GM18909 (cell line): ENCODE data around the gene HBS1L.
A peak's percentile ranks its signal among the peaks of the same experiment; 100 is the strongest.

ENCODE experiments used
- ATAC-seq: cut with Tn5 transposase; IDR thresholded peaks from one replicate; pipeline ENCODE4 v1.9.1; 2021; ENCODE audit warnings: mild to moderate bottlenecking; ENCODE audit not compliant: unreplicated experiment, poor library complexity

HBS1L gene

DNA sequence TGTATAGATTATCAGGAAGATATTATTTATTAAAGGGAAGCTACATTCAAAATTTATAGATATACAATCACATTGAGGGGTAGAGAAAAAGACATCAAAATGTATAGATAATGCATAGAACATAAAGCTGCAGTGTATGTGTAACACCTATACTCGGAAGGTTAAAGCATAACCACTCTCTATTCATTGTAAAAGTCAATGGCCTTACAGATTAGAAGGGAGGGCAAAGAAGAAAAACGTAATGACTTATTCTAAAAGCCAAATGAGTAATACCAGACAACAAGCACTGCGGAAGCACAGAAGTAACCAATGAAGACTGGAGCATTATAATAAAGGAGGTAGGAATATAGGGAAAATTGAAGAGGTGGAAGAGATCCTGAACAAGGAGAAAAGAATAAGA lies 11.3 kb downstream of the HBS1L start:
- no peak for ATAC-seq

GRCh38 chr6:135038335-135038734 lies 16.3 kb downstream of the HBS1L start:
- no peak for ATAC-seq

DNA sequence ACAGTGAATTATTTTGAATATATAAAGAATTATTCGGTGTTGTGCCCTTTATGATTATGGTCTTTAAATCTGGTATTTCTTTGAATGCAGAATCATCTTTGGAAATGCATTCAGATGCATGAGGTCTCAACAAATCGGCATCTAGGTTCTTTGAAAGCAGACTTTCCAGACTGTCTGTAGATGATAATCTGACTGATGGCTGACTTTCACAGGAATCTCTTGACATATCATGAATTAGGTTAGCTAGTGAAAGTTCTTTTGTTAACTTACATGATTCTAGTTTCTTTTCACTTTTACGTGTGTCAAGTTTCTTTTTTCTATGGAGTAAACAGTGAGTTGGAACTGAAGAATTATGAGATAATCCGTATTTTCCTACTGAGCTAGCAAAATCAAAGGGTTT lies 17.1 kb downstream of the HBS1L start:
- ATAC-seq: no peak

- ATAC-seq: no peak
Observed at GRCh38 chr6:135036731-135037420, 17.7 kb downstream of the HBS1L start.

DNA sequence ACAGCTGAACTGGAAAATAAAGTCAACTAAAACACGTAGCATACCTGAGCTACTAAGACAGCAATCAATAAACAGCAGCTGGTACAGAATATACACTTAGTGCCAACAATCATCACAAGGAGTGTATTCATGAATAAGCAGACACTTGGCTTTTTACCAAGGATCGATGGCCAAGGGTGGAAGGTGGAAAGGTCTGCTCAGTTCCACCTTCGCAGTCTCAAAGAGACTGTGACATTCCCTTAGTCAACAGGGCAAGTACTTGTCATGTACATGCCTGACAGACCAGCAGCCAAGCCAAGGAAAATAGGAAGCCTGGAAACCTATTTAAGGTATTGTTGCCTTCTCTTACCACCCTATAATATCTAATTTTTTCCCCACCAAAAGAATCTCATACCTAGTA lies 21.4 kb downstream of the HBS1L start:
- no peak for ATAC-seq

DNA sequence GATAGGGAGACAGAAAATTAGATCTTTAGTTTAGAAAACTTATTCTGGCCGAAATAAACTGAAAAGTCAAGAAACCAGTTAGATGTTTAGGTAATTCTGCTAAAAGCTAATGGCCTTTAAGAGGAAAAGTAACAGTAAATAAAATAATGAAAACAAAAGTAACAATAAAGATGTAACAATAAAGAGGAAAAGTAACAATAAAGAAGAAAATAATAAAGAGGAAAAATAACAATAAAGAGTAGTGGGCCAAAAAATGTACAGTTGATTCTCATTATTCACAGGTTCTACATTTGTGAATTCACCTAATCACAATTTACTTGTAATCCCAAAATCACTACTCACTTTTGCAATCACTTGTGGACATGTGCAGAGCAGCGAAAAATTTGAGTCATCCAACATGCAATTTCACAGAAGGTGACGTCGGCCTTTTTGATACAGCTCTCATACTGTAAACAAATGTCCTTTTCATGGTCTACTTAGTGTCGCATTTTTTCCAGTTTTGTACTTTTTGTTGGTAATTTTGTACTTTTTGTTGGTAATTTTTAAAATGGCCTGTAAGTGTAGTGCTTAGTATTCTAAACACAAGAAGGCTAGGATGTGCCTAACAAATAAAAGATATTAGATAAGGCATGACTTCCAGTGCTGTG lies 24.0 kb downstream of the HBS1L start:
- no peak for ATAC-seq

DNA sequence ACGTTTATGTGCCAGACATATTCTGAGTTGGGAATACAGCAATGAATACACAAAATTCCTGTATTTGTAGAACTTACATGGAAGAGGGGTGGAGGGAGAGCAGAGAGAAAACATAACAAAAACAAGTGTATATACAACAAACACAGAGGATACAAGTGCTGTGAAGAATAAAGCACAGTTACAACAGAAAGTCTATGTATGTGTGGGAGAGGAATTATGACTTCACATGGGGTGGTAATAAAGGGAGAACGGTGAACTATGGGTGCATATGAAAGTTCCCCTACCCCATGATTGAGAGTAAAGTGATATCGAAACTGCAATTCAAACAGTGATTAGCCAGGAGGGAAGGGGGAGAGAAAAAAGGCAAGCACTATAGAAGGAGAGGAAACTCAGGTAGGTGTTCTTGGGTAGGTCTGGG lies 24.6 kb downstream of the HBS1L start:
- peak; percentile 96 for ATAC-seq

DNA sequence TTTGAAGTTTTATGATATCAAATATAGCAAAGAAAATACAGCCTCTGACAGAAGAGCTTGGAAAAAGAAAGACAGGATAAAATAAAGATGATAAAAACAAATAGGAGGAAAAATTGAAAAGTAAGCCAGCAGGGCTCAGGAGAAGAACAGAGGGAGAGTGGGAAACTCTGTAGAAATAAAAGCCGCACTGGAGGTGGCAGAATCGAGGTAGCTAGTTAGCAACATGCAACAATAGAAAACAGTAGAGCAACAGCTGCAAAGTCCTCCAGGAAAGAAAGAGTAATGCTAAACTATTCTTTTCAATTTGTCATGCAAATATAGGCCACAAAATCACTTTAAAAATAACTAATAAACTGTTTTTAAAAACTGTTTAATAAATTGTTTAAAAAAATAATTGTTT lies 28.8 kb downstream of the HBS1L start:
- no peak for ATAC-seq

GRCh38 chr6:135025175-135025574 lies 29.4 kb downstream of the HBS1L start:
- ATAC-seq: no peak

DNA sequence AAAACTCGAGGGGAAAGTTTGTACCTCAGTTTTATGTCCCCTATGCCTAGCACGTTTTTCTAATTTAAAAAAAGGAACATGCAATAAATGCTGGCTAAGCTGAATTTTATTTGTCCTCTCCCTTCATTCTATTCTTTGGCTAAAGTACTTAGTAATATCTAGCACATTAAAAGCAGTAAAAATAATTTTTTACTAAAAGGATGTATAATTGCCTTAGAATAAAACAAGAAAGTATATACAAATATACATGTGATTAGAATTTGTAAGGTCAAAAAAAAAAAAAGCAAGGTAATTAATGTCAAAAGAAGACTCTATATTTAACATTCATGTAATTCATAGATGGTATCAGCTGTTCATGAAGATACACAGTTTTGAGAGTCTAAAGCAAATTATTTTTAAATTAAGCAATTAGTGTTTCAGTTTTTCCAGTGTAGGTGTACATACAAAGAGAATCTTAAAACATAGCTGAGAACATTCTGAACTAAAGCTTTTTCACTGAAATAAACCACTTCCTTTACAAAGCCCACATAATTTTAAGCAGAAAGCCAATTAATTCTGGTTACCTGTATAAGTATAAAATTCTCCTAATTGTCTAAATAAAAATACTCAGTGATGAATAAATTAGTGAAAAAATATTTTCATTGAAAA lies 32.4 kb downstream of the HBS1L start:
- ATAC-seq: no peak

DNA sequence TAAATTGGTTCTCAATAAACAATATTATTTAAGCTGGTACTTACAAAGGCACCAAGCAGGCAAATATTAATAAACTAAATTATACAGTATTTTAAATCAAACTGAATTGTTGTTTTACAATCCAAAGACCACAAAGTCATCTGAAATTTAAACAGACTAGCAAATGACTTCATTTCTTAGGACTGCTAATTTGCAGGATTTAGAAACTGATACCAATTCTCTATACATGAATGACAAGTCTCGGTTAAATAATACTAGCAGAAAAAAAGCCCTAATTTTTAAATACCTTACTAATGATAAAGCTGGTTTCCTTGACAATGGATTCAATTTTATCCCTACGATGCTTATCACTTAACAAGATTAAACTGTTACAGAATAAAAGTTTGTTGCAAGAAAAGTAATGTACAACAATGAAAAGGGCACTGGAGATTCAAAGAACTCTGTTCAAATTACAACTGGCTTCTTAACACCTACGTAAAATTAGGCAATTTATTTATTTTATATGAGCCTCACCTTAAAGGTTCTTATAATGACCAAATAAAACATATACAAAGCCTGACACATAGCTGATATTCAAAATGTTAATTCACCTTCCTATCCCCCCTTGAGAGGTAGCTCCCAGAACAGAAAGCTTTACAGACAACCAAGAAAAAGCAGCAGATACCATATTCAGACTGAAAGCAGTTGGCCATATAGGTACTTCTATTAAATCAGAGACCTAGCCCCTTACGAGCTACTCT lies 33.1 kb downstream of the HBS1L start:
- peak; percentile 82 for ATAC-seq

DNA sequence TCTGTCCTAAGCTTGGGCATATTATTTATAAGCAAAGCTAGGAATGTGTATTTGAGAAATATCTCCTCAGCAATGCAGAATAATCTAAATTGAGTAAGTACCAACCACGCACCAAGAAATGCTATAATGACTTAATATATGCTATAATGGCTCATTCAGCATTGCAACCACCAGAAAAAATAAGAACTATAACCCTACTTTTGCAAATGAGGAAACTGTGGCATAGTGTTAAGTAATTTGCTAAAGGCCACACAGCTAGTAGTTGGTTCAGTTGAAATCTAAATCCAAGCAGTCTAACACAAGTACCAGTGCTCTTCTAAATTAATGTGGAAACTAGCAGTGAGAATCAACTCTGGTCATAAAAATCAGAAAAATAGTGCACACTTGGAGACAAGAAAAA lies 35.7 kb downstream of the HBS1L start:
- ATAC-seq: no peak

DNA sequence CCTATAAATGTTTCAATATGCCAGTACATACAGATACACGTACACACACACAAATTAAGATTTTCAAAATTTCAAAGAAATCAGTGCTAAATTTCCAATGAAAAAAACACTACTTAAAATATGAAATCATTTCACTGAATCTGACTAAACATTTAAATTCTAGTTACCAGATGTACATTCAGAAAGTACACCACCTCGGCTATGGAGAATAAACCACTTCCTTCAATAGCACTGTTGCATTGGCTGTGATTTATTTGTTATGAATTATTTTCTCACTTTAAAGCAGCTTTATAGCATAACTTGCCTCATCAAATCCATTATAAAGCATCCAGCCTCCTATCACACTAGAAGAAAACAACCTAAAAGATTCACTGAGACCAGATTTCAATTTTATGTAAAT lies 36.6 kb downstream of the HBS1L start:
- no peak for ATAC-seq

GRCh38 chr6:135014353-135014832 lies 40.2 kb downstream of the HBS1L start:
- peak; percentile 93 for ATAC-seq

DNA sequence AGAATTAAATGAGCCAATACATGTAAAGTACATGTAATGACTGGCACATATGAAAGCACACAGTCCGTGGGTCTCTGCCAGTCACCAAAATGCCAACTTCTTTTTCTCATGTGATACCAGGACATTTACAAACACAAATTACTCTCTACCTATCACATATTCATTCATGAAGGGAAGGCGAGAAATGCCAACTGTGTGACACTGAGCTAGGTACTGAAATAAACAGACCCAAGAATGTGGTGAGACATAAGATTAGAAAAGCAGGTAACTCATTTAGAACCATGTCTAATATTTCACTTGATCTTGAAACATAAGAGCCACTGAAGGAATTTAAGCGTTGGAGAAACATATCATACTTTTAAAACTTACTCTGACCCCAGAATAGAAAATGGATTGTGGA lies 41.4 kb downstream of the HBS1L start:
- ATAC-seq: no peak

GRCh38 chr6:135012764-135013163 lies 41.9 kb downstream of the HBS1L start:
- ATAC-seq: no peak

DNA sequence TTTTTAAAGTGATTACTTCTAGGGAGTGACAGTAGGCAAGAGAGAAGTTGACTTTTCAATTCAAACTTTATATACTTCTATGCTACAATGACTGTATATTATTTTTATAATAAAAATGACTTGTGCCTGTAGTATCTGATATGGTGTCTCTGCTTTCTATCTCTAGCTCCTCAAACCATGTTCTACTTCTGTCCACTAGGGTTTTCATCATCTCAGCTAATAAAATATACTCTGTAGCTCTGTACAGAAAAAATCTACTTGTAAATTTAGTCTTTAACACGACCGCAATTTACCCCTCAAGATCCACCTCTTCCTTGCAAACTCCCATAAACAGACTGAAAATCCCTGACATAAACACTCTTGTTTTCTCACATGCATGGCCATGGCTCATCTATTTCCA lies 42.3 kb downstream of the HBS1L start:
- no peak for ATAC-seq

DNA sequence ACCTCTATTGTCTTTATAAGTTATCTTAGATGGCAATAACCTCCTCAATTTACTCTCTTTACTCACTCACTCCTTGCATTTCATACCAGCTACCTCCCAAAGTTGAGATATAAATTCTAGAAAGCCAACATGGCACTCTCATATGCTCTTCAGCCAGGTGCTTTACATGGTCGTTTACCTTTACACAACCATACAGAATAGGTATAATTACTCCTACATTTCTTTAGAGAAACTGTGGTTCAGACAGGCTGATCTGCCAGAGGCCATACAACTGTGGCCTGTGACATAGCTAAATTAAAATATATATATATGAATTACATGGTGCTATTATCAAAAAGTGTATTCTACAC lies 45.7 kb downstream of the HBS1L start:
- no peak for ATAC-seq

- peak; percentile 93 for ATAC-seq
Observed at GRCh38 chr6:135008072-135008940, 46.3 kb downstream of the HBS1L start.

GRCh38 chr6:135006386-135006914 lies 48.2 kb downstream of the HBS1L start:
- no peak for ATAC-seq
